CD4-positive, alpha-beta T cell treated with Interleukin-15 for 4 hours (primary cell): ENCODE measurements around the gene MGAT3.
"Not testable (repeated sequence)": the region's sequence is repeated elsewhere in the genome, so short reads cannot be mapped to it uniquely, and the experiment has no call there.

Source experiments
- DNase-seq: peaks from one replicate; pipeline ENCODE4 v3.0.0-alpha.2; 2020; ENCODE audit warnings: low spot score

Gene MGAT3

GRCh38 chr22:39456522-39457197 lies at the start of gene MGAT3:
MGAT3 (plus strand) TSS chr22:39457012; CDS start chr22:39487348, 30,336 bp downstream.
- DNase-seq: no peak

GRCh38 chr22:39408173-39408572 lies 48.6 kb upstream of the MGAT3 start:
- DNase-seq: no peak

GRCh38 chr22:39408807-39409206 lies 48.0 kb upstream of the MGAT3 start:
- DNase-seq: no peak

- no peak for DNase-seq
These were observed 47.2 kb upstream of the MGAT3 start for GRCh38 chr22:39409516-39410029.

- no peak for DNase-seq
These were observed 46.5 kb upstream of the MGAT3 start for GRCh38 chr22:39410264-39410663.

GRCh38 chr22:39411828-39412365 lies 44.9 kb upstream of the MGAT3 start:
- DNase-seq: not testable (repeated sequence)

- not testable (repeated sequence) for DNase-seq
These were observed 43.6 kb upstream of the MGAT3 start for GRCh38 chr22:39413204-39413603.

- no peak for DNase-seq
These were observed 42.4 kb upstream of the MGAT3 start for GRCh38 chr22:39414377-39414776.

- no peak for DNase-seq
These were observed 41.9 kb upstream of the MGAT3 start for GRCh38 chr22:39414886-39415285.

GRCh38 chr22:39415506-39415905 lies 41.3 kb upstream of the MGAT3 start:
- DNase-seq: no peak

- no peak for DNase-seq
These were observed 40.5 kb upstream of the MGAT3 start for GRCh38 chr22:39416319-39416718.

GRCh38 chr22:39417641-39418040 lies 39.2 kb upstream of the MGAT3 start:
- no peak for DNase-seq

- no peak for DNase-seq
These were observed 38.1 kb upstream of the MGAT3 start for GRCh38 chr22:39418696-39419095.

GRCh38 chr22:39419096-39419495 lies 37.7 kb upstream of the MGAT3 start:
- no peak for DNase-seq

GRCh38 chr22:39419911-39420310 lies 36.9 kb upstream of the MGAT3 start:
- DNase-seq: no peak

- no peak for DNase-seq
These were observed 35.1 kb upstream of the MGAT3 start for GRCh38 chr22:39421691-39422090.

- no peak for DNase-seq
These were observed 34.7 kb upstream of the MGAT3 start for GRCh38 chr22:39422101-39422500.

- DNase-seq: no peak
These were observed 34.1 kb upstream of the MGAT3 start for GRCh38 chr22:39422721-39423120.

- DNase-seq: no peak
These were observed 32.8 kb upstream of the MGAT3 start for GRCh38 chr22:39423976-39424375.

GRCh38 chr22:39426380-39427043 lies 30.3 kb upstream of the MGAT3 start:
- no peak for DNase-seq

- DNase-seq: no peak
These were observed 28.8 kb upstream of the MGAT3 start for GRCh38 chr22:39427751-39428596.

GRCh38 chr22:39428597-39429071 lies 28.2 kb upstream of the MGAT3 start:
- no peak for DNase-seq
